Measurements from ENCODE around the gene SMIM22.

SMIM22 gene

GRCh38 chr16:4797805-4798252 is 2.7 kb downstream of the SMIM22 start:
- DNase-seq: no peak

DNA sequence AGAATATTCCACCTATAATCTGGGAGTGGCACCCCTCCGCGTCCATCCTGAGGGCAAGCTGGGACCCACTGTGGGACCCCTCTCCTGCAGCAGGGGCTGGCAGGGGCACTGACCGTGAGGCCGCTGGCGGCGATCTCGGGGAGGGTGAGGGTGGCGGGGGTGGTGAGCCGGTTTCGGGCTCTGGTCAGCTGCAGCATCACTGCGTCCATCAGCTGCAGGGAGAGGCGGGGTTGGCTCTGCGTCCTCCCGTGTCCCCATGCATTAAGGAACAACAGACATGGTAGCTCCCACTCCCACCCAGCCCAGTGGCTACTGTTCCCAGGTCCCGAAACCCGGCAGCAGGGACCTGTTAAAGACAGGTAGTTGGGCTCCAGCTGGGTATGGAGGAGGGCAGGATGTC is 3.3 kb downstream of the SMIM22 start:
- no peak for DNase-seq

DNA sequence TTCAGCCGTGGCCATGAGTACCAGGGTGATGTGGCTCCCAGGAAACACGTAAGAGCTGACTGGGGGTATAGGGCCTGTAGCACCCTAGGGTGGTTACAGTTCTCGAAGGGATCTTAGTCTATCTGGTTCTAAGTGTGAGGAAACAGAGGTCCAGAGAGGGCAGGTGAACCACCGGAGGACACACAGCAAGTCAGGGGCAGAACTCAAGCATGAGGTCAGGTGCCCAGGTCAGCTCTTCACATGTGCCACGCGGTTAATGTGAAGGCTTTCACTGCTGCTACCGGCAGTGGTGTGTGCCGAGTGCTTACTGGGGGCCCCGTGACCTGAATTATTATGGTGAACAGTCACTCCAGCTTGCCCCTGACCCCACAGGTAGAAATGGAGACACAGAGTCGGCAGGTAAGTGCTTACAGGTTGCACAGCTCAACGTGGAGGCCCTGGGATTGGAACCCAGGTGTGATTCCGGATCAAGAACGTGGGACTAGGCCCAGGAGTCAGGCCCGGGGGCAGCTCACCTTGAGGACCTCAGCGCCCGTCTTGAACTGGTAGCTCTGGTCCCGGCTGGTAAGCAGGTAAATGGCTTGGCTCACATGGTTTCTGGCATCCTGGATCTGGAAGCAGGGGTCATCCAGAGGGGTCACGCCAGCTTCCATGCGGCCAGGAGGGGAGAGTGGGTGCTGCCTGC is 4.1 kb downstream of the SMIM22 start:
- no peak for DNase-seq

GRCh38 chr16:4800290-4801041 is 5.3 kb downstream of the SMIM22 start:
- no peak for DNase-seq

- DNase-seq: no peak
Measured at GRCh38 chr16:4801051-4801961, 6.1 kb downstream of the SMIM22 start.

- peak; percentile 85 for DNase-seq
Measured at GRCh38 chr16:4801962-4802658, 6.9 kb downstream of the SMIM22 start, which contains the start of gene ROGDI. Gene ROGDI, minus strand, starts transcription at chr16:4802633. Its CDS starts 62 bp downstream, at chr16:4802571.

DNA sequence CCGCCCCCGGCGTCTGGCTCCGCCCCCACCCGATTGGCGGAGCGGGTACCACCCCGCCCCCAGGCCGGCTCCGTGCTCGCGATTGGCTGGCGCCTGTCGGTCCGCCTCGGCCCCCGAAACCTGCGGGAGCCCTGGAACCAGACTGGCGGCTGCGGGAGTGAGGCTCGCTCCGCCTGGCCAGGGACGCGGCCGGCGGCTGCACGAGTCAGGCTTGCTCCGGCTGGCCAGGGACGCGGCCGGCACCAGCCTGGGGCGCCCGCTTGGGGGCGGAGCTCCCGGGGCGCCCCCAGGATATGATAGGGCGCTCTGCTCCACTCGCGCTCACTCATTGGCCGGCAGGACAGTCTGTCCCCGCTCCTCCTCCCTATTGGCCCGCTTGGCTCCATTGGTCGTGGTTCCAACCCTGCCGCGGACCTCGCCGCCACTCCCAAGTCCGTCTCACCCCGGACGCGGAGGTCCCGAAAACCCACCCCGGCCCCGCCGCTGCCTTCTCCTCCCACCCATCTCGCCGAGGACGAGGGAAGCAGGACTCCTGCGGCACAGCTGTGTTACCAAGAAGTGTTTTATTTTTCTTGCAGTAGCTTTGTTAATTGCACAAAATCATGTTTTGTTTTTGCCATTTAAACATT is 7.6 kb downstream of the SMIM22 start:
- peak; percentile 85 for DNase-seq

DNA sequence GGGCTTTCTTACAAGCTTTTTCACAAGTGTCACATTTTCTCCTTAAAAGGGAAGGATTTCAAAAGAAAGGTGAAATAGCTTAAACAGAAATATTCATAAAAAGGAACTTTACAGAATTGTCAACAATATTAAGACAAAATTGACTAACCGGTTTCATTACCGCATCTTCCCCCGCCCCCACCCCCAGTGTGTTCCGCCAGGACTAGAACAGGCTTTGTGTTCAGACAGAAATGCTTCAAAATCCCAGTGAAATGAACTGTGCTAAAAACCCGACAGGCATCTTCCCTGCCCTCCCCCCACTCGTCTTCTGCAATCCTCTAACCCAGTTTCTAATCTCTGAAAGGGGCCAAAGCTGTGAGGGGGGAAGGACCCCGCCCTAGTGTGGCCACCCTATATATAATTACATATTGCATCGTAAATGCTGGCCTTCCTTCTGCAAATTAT is 8.3 kb downstream of the SMIM22 start:
- no peak for DNase-seq

DNA sequence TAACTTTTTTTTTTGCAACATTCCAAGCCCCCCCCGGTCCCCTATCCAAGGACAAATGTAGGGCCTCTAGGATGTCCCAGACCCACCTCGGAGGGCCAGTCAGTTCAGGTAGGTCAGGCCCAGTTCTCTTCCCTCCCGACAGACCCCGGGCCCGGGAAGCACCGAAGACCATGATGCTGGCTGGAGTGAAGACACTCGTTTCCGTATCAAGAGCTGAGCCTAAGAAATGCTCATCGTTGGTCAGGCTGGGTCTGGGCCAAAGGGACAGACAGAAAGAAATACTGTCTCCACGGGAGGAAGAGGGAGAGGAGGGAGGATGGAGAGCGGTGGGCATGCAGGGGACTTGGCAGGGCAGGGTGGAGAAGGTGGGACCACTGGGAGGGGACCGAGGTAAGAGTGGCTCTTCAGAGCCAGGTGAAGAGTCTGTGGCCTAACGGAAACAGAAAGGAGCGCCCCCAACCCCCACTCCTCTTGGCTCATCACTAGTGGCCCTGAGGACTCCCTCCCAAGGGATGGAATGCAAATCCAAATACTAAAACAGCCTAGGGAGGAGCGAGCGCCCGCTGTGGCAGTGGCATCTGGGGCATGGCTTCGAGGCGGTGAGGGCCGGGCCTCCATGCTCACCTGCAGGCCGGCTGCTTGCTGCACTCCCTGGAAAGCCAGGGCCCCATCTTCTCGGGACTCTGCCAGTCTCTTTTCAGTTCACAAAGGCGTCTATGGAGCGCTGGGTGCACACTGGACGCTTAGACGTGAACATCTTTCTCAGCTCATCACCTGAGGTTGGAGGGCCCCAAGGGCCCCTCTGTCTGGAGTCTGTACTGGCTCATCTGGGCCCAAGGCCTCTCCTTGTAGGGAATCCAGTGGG is 9.0 kb downstream of the SMIM22 start:
- no peak for DNase-seq

DNA sequence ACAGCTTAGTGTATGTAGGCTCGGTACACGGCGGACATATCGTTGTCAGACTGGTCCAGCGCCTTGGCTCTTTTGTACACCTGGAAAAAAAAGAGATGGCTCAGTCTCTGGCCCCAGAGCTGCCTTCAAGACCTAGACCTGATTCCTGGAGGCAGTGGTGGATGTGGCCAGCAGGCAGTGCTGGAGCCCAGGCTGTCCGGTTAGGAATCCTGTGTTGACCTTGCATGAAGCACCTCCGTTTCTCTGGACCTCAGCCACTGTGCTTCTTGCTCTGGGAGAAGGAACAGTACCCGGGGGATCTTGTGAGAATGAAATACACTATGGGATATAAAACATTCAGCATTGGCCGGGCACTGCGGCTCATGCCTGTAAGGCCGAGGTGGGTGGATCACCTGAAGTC is 10.1 kb downstream of the SMIM22 start:
- DNase-seq: no peak

- no peak for DNase-seq
Measured at GRCh38 chr16:4806280-4806679, 11.1 kb downstream of the SMIM22 start.

GRCh38 chr16:4811242-4811641 is 16.1 kb downstream of the SMIM22 start:
- no peak for DNase-seq

DNA sequence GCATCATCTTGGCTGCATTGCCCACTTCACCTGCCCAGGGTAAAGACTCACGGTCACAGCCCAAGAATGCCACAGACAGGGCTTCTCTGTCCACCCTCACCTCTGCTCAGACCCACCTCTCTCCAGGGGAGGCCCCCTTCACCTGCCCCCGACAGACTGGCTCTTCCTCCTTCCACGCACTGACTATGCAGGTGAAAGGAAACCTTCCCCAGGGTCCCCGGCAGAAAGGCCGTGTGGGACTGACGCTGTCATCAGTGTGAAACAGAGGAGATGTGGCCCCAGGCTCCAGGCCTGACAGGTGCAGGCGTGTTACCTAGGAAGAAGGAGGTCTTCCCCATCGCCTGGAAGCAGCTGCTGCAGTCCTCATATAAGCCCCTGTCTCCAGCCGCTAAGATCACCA is 16.6 kb downstream of the SMIM22 start:
- no peak for DNase-seq

DNA sequence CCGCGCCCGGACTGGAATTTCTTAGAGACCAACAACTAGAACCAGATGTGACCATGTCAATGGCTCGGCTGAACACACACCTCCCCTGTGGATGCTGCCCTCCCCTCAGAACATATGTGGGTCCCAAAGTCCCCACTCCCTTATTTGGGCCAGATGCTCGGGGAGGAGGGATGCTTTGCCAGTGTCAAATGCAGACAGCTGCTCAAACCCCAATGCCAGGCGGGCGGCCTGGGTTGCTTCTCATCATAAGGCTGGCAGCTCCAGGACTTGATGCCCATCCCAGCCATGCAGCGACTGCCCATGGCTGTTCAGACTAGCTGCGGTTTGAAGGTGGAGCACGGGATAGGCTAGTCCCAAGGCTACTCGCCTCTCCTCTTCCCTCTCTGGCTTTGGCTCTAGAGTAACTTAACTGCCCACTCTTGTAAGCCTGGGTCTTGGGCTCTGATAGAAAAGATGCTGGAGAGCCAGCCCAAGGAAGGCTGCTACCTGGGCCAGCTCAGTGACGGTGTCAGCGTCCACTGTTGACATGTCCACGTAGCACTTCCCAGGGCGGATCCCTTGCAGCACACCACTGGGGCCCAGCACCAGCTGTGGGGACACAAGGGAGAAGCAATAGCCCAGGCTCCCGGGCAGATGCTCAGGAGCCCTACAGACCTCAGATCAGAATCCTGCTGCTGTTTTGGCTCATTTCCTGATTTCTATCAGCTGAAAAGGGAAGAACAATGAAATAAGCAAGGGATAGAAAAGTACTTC is 18.3 kb downstream of the SMIM22 start:
- DNase-seq: no peak

GRCh38 chr16:4814046-4814445 is 18.9 kb downstream of the SMIM22 start:
- DNase-seq: no peak

- DNase-seq: no peak
Measured at GRCh38 chr16:4814542-4815173, 19.5 kb downstream of the SMIM22 start.

DNA sequence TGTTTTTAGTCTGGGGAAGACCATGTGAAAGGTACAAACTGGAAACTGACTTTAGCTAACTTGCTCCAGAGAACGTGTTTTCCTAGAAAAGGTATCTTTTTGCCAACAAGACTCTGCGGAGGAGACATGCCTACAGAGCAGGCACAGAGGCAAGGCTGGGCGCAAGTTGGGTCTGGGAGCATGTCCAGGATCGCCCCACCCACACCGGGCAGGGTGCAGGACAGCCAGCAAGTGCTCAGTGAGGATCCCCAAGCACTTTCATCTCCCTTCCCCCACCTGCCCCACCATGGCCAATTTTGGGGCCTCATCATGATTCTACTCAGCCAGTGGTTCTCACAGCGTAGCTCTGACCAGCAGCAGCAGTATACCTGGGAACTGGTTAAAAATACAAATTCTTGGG is 25.5 kb downstream of the SMIM22 start:
- DNase-seq: no peak

DNA sequence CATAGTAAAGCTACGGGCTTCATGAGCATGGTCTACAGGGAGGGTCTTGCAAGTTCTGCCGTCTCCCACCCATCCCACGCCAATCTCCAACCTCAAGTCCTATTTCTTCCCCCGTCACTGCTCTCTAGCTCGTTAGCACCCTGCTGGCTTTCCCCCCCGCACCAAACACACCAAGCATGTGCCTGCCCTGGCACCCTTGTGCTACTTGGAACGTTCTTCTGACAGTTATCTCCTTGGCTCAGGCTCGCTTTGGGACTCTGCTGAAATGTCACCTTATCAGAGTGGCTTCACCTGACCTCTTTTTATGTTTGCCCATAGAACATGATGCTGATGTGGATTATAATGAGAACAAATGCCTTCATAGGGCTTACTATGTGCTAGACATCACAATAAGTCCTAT is 30.0 kb downstream of the SMIM22 start:
- no peak for DNase-seq

DNA sequence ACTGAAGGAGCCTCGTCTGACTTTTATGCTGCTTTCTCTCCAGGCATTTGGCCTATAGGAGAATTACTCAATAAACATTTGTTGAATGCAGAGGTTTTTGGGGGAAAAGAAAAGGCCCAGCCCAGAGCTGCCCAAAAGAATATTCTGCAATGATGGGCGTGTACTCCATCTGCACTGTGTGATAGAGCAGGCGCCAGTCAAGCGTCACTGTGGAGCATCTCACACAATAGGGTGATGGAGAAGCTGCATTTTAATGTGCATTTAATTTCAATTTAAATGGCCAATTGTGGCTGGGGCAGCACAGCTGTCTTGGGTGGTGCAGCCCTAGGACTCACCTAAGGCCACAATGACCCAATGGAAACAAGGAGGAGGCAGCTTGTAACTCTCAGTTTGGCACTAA is 31.4 kb downstream of the SMIM22 start:
- no peak for DNase-seq

DNA sequence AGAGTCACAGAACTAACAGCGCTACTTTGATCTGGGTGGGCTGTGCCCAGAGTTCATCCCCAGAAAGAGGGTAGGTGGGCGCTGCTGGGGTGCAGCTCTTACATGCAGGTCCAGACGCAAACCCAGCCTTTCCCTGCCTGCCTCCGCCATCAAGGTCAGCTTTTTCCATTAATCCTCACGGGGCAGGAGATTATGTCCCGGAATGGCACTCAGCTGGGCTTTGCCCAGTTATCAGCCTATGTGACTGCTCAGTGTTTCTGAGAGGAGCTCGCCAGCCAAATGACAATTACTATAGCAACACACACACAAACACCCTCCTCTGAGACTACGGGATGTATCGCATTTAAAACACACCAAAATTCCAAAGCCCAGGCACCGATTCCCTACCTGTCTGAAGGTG is 31.8 kb downstream of the SMIM22 start:
- no peak for DNase-seq

All from CD4-positive, alpha-beta T cell treated with Interleukin-4 for 4 hours (primary cell).